ENCODE results near the gene PIP.
"Not testable (repeated sequence)": the region's sequence is repeated elsewhere in the genome, so short reads cannot be mapped to it uniquely, and the experiment has no call there.

The PIP gene

DNA sequence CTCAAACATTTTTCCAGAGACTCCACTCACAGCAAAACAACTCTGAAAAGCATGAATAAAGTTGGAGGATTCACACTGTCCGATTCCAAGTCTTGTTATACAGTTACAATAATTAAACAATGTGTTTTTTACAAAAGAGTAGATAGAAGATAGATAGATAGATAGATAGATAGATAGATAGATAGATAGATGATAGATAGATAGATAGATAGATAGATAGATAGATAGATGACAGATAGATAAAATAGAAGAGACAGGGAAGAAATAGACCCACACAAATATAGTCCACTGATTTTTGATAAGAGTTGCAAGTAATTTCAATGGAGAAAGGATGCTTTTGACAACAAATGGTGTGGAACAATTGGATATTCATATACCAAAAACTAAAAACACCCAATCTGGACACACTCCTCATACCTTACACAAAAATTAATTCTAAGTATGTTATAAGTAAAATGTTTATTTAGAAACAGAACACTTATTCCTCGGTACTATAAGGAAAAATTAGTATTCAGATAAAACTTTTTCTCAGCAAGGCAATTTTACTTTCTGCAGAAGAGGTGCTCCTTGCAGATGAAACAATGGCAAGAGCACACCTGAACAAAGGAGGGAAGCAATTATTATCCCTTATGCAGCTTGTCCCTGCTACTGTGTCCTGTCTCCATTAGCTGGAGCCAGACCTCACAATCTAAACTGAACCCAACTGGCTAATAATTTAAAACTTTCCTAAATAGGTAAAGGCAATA is 45.7 kb downstream of the PIP start:
- DNase-seq (ENCODE audit: low read depth), result no peak

- DNase-seq (ENCODE audit: low read depth), result not testable (repeated sequence)
Observed at GRCh38 chr7:143180771-143181170, 48.9 kb downstream of the PIP start.

GRCh38 chr7:143181349-143181748 is 49.5 kb downstream of the PIP start:
- DNase-seq (ENCODE audit: low read depth), result no peak

GRCh38 chr7:143183024-143183423 is 51.1 kb downstream of the PIP start, which contains the start of gene TAS2R39:
Gene TAS2R39, plus strand, starts transcription at chr7:143183419. Its CDS starts 0 bp downstream, at chr7:143183419.
- no peak for DNase-seq (ENCODE audit: low read depth)

DNA sequence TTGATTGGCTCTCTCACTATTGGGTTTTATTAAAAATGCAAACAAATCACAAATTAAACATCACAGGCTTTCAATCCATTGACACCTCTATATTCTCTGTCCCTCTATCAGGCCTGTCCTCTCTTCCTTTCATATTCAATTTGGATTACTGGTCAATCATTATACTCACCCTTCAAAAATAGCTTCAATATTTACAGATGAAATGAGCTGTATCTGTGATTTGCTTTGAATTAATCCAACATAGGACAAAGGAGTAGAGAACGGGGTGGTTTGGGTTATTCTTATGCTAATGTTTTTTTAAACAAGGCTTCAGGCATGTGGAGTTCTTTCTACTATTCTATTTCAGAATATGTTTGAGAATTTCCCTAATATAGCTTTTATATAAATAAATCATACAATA is 53.7 kb downstream of the PIP start:
- DNase-seq (ENCODE audit: low read depth), result no peak

DNA sequence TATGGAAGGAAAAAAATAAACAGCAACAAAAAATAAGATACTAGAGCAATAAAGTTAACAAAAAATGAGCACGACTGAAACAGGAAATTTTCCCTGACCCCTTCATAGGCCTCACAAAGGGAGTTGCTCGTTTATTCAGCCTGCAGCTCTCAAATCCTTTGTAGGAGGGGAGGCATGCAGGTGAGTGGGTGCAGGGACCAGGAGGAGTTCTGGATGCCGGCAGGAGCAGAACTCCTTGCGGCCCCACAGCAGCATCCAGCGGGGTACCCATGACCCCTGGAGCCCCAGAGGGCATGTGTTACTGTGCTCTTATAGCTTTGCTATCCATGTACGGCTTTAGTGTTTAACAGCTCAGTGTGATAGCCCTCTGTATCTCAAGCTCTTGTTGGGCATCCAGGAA is 57.1 kb downstream of the PIP start:
- DNase-seq (ENCODE audit: low read depth), result no peak
